HG02642 (cell line): ENCODE measurements around the gene PXN.
"Not testable (repeated sequence)": the region's sequence is repeated elsewhere in the genome, so short reads cannot be mapped to it uniquely, and the experiment has no call there.

Experiments used
- ATAC-seq: cut with Tn5 transposase; IDR thresholded peaks from one replicate; pipeline ENCODE4 v1.9.1; 2021; ENCODE audit warnings: mild to moderate bottlenecking; ENCODE audit not compliant: unreplicated experiment, poor library complexity

PXN gene

DNA sequence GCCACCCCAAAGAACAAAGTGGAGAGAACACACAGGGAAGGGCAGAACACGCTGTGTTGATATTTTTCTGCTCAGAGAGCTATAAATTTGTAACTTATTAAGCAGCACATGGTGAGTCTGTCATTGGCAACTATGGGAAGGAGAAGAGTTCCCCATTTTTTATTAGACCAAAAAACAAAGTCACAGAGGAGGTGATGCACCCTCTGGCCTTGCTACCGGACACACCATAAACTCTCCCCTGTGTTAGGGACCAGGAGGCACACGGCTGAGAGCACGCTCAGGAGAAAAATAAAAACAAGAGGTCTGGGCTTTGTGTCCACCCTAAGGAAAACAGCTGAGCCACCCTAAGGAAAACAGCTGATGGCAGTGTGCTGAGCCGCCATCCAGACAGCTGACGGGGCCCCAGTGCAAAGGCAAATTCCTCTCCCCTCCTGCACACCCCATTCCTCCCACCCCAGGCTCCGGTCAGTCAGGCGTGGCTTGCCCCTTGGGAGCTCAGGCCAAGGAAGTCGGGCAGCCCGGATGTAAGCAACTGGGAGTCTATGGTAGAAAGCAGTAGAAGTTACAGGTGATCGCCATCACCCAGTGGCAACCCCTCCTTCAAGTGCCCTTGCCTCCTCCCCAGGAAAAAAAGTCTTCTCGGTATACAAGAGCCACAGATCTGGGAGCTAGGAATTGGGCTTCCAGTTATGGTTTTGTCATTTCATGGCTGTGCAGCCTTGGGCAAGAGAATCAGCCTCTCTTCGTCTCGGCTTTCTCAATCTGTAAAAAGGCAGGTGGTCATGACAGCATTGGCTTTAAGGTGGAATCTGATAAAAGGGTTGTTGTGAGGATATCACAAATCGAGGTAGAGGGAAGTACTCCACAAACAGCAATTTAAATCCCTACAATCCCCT lies 2.4 kb downstream of the PXN start:
- no peak for ATAC-seq

DNA sequence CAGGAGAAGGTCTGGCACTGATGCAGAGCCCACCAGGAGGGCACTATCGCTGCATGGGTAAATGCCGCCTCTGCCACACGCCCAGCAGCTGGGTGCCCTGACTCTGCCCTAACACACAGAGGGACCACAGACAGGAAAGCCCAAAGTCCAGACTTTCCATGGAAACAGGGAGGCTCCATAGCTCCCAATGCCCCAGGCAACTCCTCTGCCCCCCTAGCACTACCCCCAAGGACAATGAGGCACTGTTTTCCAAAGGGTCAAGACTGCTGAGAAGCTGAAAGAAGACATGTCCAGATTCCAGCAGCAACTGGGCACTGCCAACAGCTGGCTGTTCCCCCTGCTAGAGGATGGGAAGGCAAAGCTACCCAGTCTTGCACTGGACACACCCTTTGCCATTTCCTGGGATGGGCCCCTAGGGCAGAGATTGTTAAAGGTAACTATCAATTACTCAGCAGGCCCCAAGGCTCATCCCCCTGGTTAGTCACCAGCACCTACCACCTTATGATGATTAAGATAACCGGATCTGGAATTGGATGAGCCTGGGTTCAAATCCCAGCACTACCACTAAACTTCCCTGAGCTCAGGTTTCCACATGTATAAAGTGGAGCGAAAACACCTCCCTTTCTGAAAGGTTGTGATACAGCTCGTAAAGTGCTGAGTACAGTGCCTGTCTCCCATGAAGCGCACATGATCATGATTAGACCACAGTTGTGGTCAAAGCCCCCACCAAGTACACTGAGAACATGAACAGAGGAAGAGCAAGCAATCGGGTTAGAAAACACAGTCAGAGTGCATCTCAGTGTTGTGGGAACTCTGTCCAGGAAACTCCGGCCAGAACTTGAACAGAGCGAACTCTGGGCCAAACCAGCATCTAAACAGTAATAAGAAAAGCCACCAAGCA lies 3.3 kb downstream of the PXN start:
- ATAC-seq: no peak

DNA sequence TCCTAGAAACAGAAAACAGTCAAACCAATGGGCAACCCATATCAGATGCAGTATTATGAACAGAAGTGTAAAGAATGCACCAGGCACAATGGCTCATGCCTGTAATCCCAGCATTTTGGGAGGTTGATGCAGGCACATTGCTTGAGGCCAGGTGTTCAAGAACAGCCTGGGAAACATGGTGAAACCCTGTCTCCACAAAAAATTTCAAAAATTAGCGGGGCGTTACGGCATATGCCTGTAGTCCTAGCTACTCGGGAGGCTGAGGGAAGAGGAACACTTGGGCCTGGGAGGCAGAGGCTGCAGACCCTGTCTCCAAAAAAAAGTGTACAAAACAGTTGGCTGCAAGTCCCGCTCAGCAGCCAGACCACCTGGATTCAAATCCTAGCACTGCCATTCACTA lies 4.9 kb downstream of the PXN start:
- ATAC-seq: no peak

DNA sequence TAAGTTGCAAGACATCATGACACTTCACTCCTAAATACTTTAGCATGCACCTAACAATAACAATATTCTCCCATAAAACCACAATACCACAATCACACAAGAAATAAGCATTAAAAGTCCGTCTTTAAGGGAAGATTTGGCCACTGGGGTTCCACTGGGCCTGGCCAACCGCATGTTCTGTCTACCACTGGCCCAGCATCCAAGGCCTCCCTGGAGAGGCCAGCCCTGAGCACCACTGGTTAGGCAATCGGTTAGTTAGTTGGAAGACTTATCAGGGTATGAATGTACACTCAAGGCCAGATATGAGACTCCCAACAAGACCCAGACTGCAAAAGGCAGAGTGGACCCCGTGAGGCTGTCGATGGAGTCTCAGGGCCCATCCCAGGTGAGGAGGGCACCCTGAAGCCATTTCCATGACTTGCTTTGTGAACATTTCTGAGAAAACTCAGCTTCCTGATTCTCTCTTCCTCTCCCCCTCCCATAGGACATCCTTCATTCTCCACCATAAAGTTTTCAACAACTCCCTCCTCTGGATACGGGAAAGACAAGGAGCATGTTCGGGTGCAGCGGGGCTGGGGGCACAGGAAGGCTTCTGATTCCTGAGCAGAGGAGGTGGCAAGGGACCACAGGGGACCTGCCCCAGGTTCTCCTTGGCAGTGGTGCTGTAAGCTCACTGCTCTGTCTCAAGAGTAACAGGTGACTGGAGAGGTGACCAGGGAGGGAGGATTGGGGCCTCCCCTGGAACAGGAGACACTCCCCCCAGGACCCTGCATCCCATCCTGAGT lies 5.9 kb downstream of the PXN start:
- no peak for ATAC-seq

DNA sequence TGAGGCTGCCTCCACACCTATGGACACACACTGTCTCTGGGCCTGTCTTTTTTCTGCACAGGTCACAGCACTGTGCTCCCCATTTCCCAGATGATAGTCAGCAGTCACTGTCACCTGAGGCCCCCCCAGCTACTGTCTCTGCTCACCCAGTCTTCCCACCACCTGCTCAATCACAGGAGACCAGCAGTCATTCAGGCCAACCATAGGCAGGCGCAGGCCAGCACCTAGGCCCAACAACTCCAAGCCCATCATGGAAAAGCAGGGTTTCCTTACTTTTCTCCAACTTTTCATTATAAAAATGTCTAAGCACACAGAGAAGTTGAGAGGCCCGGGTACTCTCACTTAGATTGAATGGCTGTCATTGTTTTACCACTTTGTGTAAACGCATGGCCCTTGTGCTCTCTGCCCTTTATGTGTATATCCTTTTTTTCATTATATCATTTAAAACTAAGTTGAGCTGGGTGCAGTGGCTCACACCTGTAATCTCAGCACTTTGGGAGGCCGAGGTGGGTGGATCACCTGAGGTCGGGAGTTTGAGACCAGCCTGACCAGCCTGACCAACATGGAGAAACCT lies 7.1 kb downstream of the PXN start:
- ATAC-seq: no peak

DNA sequence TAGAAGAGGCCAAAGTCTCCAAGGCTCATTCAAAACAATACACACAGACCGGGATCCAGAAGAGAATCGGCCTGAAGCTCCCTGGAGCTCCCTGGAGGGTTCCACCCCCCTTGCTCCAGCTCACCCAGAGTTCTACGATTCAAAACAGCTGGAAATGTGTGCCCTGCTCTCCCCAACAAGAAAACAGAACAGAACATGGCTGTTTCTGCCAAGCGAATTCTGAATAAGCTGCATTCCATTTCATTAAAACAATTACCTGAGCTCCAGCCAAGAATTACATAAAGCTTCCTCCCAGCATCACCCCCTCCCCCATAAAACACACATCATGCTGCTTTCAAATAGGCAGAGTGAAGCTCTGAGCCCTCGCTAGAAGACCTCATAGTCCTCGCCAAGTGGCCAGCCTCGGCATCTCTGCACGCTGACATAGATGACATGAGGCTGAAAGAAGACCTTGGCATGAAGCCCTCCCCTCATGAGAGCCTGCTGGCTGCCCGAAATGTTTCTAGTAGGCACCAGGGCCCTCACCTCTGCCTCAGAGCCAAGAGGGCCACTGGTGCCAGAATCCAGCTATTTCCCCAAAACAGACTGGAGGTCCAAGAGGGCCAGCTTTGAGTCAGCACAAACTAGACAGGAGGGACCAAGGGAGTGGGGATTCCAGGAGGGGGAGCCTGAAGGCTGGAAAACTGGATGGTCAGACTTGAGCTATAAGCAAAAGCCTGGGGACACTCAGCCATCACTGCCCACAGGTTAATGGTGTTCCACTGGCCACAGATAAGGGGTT lies 8.3 kb downstream of the PXN start:
- ATAC-seq: no peak

DNA sequence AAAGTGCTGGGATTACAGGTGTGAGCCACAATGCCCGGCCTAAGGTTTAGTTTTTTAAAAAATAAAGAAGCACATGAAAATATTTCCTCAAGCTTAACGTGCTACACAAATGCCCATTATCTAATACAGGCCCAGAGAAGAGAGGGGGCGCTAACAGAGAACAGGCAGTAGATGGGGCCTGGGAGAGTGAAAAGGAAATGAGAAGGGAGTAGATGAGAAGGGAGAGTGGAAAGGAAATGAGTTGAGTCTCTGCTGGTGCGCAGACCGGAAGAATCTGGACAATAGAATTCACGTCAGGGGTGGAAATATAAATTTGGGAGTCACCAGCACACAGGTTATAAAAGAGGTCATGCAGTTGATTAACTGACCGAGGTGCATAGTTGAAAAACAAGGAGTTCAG lies 10.7 kb downstream of the PXN start:
- no peak for ATAC-seq

DNA sequence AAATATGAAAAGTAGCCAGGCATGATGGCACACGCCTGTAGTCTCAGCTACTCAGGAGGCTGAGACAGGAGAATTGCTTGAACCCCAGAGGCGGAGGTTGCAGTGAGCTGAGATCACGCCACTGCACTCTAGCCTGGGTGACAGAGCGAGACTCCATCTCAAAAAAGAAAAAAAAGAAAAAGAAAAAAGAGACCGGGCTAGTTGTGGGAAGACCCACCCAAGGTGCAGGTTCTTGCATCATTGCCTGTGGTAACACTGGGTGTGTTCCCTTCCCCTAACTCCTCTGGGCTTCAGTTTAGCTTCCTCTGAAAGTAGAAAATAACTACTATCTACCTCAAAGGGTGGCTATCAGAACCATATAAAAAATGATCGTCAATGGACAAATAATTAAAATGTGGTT lies 12.2 kb downstream of the PXN start:
- ATAC-seq: not testable (repeated sequence)

DNA sequence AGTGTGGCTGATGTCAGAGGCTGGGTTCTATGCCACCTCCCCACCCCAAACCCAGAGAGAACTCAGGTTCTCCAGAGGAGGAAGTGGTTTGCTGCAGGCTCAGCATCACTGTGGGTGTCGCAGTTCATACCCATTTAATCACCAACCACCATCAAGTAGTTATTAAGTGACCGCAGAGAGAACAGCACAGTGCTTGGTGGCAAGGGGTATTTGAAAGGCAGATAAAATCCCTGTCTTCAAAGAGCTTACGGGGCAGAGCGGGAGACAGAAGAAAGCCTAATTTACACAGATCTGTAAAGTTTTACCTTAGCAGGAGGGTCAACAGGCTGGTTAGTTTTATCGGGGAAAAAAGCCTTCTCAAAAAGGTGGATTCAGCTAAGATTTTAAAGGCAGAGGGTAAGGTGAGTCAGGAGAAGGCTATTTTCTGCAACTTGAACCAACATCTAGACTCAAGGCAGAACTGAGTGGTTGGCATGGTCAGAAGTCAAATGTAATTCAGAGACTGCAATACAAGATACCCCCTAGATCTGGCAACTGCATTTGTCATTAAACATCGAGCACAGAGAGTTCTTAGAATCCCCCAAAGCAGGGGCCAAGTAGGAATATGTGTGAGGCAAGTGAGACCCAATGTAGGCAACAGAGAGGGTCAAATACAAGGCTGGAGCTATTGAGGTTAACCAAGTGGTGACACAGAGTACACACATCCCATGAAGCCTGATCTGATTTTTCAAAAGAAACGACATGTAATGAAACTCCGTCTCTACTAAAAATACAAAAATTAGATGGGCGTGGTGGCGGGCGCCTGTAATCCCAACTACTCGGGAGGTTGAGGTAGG lies 13.2 kb downstream of the PXN start:
- ATAC-seq: no peak

DNA sequence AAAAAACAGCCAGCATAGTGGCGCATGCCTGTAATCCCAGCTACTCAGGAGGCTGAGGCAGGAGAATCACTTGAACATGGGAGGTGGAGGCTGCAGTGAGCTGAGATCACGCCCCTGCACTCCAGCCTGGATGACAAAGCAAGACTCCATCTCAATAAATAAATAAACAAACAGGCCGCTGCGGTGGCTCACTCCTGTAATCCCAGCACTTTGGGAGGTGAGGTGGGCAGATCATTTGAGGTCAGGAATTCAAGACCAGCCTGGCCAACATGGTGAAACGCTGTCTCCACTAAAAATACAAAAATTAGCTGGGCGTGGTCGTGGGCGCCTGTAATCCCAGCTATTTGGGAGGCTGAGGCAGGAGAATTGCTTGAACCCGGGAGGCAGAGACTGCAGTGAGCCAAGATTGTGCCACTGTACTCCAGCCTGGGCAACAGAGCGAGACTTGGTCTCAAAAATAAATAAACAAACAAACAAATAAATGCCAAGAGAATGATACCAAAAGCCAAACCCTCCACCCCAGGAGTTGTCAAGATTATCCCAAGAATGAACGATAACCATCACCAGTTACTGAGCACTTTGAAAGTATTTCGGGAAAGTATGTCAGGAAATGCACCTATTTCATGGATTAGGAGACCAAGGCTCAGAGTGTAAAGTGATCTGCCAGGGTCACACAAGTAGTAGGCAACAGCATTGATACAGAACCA lies 14.0 kb downstream of the PXN start:
- not testable (repeated sequence) for ATAC-seq

DNA sequence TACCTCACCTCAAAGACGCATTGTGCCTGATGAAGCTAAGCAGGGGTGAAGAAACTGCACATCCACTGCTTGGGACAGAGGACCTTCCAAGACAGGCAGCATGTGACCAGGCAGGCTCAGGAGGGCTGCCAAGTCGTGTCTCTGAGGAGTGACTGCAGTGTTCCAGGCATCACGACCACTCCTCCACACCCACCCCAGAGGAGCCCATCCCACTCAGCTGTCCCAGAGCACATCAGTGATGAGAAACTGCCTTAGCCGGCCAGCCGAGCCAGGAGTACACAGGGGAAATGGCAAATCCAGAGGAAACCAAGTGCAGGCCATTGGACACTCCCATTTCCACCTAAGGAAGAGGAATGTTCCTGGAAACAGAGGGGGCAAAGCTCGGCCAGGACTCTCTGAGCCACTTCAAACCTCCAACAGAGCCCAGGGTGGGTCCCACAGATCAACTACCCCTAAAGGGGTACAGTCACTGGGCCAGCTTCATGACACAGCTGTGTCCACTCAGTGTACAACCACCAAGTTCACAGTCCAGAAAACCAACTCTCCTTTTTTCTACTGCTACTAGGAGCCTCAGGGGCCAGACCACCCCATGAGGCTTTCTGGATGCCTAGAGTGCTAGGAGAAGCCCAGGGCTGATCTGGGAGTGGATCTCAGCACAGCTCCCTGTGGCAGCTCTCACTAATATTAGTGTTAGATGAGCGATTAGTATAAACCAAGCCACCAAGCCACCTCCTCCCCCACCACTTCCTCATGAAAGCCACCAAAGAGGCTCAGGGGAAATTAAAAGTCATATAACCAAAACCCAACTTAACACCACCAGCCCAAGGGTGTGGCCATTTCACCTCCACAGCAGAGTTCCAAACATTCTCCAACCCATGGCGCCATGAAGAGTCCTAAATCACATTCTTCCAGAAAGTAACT lies 15.4 kb downstream of the PXN start:
- no peak for ATAC-seq

DNA sequence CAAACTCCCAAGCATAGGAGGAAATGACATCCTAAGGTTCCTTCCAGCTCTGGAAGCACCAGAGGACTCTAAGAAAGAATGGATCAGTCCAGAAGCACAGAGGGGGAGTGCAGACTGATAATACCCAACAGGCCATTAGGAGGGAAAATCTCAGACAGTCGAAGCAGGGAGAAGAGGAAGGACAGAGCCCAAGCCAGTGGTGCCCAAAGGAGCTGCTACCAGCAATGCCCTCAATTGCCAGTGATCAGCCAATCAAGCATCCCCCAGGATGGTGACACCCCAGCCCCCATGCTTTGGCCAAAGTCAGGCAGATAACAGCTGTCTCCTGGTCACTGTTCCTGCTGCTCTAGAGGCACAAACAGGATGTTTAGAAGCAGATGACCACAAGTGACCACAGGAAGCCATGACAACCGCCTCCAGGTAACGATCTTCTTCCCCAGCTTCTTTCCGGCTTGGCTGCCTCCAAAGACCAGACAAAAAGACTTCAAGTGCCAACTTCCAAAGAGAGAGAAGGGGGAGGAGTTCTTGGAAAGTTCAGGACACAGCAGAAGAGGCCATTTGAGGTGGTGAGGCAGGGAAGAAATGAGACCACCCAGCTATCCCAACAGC lies 16.2 kb downstream of the PXN start:
- ATAC-seq: no peak

DNA sequence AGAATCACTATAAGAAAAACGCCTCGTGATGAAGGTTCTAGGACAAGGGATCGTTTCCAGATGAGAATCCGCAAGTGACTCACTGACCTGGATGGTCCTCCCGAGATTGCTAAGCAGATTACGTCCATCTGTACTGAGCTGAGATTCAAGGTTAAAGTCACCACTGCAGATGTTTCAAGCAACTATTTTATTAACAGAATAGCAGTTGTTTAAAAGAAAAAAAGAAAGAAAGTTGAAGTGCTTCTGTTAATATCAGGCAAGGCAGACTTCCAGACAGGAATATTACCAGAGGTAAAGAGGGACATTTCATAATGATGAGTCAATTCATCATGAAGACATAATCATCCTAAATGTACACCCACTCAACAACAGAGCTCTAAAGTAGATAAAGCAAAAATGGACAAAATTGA lies 17.9 kb downstream of the PXN start:
- ATAC-seq: no peak

DNA sequence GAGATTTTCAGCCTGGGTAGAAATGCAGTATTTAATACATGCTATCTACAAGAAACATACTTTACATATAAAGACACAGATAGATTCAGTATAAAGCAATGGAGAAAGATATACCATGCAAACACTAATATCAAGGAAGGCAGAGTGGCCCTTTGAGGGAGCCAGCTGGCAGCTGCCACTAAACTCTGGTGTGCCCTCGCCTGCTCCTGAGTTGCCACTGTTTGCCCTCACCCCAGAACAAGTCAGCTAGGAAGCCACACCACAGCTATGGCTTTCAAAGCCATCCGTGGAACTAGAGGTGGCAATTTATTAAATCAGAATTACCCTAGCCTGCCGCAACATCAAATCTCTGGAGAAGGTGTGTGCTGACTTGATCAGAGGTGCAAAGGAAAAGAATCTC lies 18.3 kb downstream of the PXN start:
- no peak for ATAC-seq

DNA sequence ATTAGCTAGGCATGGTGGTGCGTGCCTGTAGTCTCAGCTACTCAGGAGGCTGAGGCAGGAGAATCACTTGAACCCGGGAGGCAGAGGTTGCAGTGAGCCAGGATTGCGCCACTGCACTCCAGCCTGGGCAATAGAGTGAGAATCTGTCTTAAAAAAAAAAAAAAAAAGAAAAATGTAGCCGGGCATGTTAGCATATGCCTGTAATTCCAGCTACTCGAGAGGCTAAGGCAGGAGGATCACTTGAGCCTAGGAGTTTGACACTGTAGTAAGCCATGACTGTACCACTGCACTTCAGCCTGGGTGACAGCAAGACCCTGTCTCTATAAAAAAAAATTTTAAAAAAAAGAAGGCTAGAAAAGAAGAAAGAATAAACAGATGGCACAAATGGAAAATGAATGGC lies 18.8 kb downstream of the PXN start:
- ATAC-seq: not testable (repeated sequence)

DNA sequence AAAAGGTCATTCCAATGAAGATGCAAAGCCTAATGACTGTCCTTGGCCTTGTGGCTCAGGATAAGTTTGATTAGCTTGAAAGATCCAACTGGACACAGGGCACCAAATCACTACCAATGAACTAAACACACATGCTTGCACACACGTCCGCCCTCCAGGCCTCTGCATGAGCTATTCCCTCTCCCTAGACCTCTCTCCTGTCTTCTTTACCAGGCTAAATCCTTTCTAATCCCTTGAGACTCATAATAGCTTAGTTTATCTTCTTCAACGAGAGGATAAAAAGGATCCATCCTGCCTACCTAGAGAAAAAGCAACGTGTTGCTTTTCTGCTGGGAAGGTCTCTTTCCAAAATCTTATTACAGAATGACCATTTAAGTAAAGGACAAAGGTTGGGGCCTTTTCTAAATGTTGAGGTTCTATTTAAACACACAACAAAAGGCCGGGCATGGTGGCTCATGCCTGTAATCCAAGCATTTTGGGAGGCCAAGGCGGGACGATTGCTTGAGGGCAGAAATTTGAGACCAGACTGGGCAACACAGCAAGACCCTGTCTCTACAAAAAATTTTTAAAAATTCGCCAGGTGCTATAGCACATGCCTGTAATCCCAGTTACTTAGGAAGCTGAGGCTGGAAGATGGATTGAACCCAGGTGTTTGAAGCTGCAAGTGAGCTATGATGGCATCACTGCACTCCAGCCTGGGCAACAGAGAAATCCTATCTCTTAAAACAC lies 22.4 kb downstream of the PXN start:
- no peak for ATAC-seq
